CD14-positive monocyte (primary cell): ENCODE measurements around the gene CFHR5. TPM values are rescaled to one million over a fixed set of nuclear protein-coding genes. Genes with fewer than 3 reads are reported as not detected.

Experiments used
- DNase-seq, 3 donors: peaks; one replicate each; pipeline ENCODE4 v3.0.0-alpha.2; 2011 to 2022
- H2AFZ ChIP-seq: 2 replicates; pipeline ENCODE4 v1.6.0; 2012; ENCODE audit warnings: mild to moderate bottlenecking, low read depth, low read length, inconsistent platforms; ENCODE audit not compliant: insufficient read depth, poor library complexity, severe bottlenecking
- H3K27ac ChIP-seq, 2 donors: 1 replicate in 1 of 2; 2 replicates in 1 of 2; pipeline ENCODE4 v1.5.1; 2012 to 2013; ENCODE audit warnings: low read length in 2 of 2, control low read depth in 1 of 2, inconsistent platforms in 1 of 2, low read depth in 1 of 2, mild to moderate bottlenecking in 1 of 2
- H3K27me3 ChIP-seq, 2 donors: one replicate each; pipeline versions ENCODE4 v1.6.0 to v1.6.1; 2011 to 2013; ENCODE audit warnings: low read length in 2 of 2; ENCODE audit not compliant: control insufficient read depth in 2 of 2, insufficient read depth in 2 of 2
- H3K36me3 ChIP-seq, 2 donors: replicated peaks in 1 of 2; 1 replicate in 1 of 2; 2 replicates in 1 of 2; pipeline versions ENCODE4 v1.5.1 to v1.6.1; 2012 to 2013; ENCODE audit warnings: low read length in 2 of 2, control low read depth in 1 of 2, inconsistent platforms in 1 of 2, mild to moderate bottlenecking in 1 of 2; ENCODE audit not compliant: insufficient read depth in 2 of 2, control insufficient read depth in 1 of 2
- H3K4me1 ChIP-seq, 2 donors: 1 replicate in 1 of 2; 2 replicates in 1 of 2; pipeline versions ENCODE4 v1.5.1 to v1.6.1; 2012 to 2013; ENCODE audit warnings: low read length in 2 of 2, control low read depth in 1 of 2, inconsistent platforms in 1 of 2, mild to moderate bottlenecking in 1 of 2, moderate library complexity in 1 of 2; ENCODE audit not compliant: insufficient read depth in 2 of 2, control insufficient read depth in 1 of 2
- H3K4me2 ChIP-seq: replicated peaks from 2 replicates; pipeline ENCODE3; 2012; ENCODE audit warnings: low read length, moderate library complexity, mild to moderate bottlenecking; ENCODE audit not compliant: poor library complexity, severe bottlenecking; ENCODE audit errors: extremely low read depth
- H3K4me3 ChIP-seq, 3 experiments: fragments of 200-600 bp in 1 of 3; sonication (generic) in 1 of 3; replicated peaks in 1 of 3; 1 replicate in 2 of 3; 2 replicates in 1 of 3; pipeline ENCODE4 v1.5.1; 2011 to 2013; ENCODE audit warnings: low read length in 3 of 3, mild to moderate bottlenecking in 3 of 3, control low read depth in 2 of 3, low read depth in 2 of 3, inconsistent platforms in 1 of 3, moderate library complexity in 1 of 3
- H3K79me2 ChIP-seq: 2 replicates; pipeline ENCODE4 v1.6.0; 2012; ENCODE audit warnings: mild to moderate bottlenecking, control low read depth, inconsistent platforms, low read length, moderate library complexity; ENCODE audit not compliant: insufficient read depth
- H3K9ac ChIP-seq: 2 replicates; pipeline ENCODE4 v1.6.0; 2017; ENCODE audit warnings: low read length, mild to moderate bottlenecking; ENCODE audit not compliant: insufficient read depth, poor library complexity, severe bottlenecking
- H3K9me3 ChIP-seq, 2 donors: replicated peaks in 1 of 2; 1 replicate in 1 of 2; 2 replicates in 1 of 2; pipeline versions ENCODE4 v1.5.1 to v1.6.1; 2012 to 2013; ENCODE audit warnings: low read length in 2 of 2, control low read depth in 1 of 2; ENCODE audit not compliant: control insufficient read depth in 1 of 2, insufficient read depth in 1 of 2
- H4K20me1 ChIP-seq: 2 replicates; pipeline ENCODE4 v1.6.0; 2012; ENCODE audit warnings: mild to moderate bottlenecking, low read length, control low read depth, moderate library complexity; ENCODE audit not compliant: insufficient read depth
- H3K27ac Mint-ChIP-seq, 7 donors: one replicate each; pipeline ENCODE4 v1.8.0; 2020; ENCODE audit warnings: mild to moderate bottlenecking in 7 of 7, mixed read lengths in 7 of 7, moderate library complexity in 6 of 7, inconsistent platforms in 2 of 7
- H3K27me3 Mint-ChIP-seq, 3 donors: one replicate each; pipeline ENCODE4 v1.8.0; 2021 to 2022; ENCODE audit warnings: low read depth in 3 of 3, mild to moderate bottlenecking in 3 of 3, mixed read lengths in 3 of 3, moderate library complexity in 3 of 3, inconsistent platforms in 1 of 3
- H3K36me3 Mint-ChIP-seq, 2 donors: one replicate each; pipeline ENCODE4 v1.8.0; 2020; ENCODE audit warnings: mixed read lengths in 2 of 2, inconsistent platforms in 1 of 2, mild to moderate bottlenecking in 1 of 2
- H3K4me1 Mint-ChIP-seq: one replicate; pipeline ENCODE4 v1.8.0; 2020; ENCODE audit warnings: mild to moderate bottlenecking, mixed read lengths
- H3K4me3 Mint-ChIP-seq, 2 donors: one replicate each; pipeline ENCODE4 v1.8.0; 2020; ENCODE audit warnings: mild to moderate bottlenecking in 2 of 2, mixed read lengths in 2 of 2, moderate library complexity in 1 of 2
- H3K9me3 Mint-ChIP-seq, 7 donors: one replicate each; pipeline ENCODE4 v1.8.0; 2020 to 2022; ENCODE audit warnings: mixed read lengths in 7 of 7, mild to moderate bottlenecking in 6 of 7, moderate library complexity in 6 of 7, inconsistent platforms in 2 of 7
- WGBS: methylation state at CpG from one replicate; pipeline ENCODE4 v1.1.5; 2013; ENCODE audit warnings: missing lambda C conversion rate; ENCODE audit not compliant: insufficient coverage; 5-methylcytosine and 5-hydroxymethylcytosine counted together
- intact Hi-C, 2 donors: fragments of 100-400 bp; cut with micrococcal nuclease; formaldehyde crosslinking; loops; one replicate each; pipeline versions ENCODE4 v1.15.0 to v1.15.1; 2023
- polyA plus RNA-seq, 3 donors: library from polyadenylated mRNA; depleted of rRNA in 1 of 3; unstranded in 2 of 3; stranded (reverse) in 1 of 3; fragments of 300-500 nt in 2 of 3; fragments of >200 nt in 1 of 3; fragmentation: Illumina TruSeq in 2 of 3; gene quantifications; 1 replicate in 2 of 3; 2 replicates in 1 of 3; pipeline ENCODE4 v1.2.3, GENCODE V29; 2012 to 2021
- TF ChIP-seq, protein P1 (sequence below): fragments of 200-600 bp; IDR thresholded peaks from one replicate; pipeline ENCODE4 v1.8.0; 2022; ENCODE audit warnings: antibody characterized with exemption, mild to moderate bottlenecking

CFHR5 gene
- polyA plus RNA-seq, 3 donors: not detected

DNA sequence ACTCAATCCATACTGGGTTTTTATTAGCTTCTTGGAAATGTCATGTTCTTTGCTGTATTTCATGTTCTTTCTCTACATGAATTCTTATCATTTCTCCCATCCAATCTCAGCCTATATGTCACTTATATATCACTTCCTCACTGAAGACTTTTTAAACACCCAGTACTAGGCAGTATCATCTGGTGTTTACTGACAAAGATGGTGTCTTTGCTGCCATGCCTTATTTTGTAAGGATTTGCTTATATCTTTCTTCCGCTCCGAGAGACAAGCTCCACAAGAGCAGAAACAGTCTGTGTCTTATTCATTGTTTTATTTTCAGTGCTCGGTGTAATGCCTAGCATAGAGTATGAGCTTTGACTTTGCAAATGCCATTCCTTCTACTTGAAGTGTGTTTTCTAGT is 59.5 kb downstream of the CFHR5 start:
- no peaks in the 10 kb centered on the region for H3K79me2 ChIP-seq
- H3K4me2 ChIP-seq: no peak overlapping the region
- H3K27me3 ChIP-seq: no peaks in the 10 kb centered on the region
- Mint-ChIP-seq H3K9me3 (peaks cover 0 to 3% (median 0%) of the 10 kb centered on the region in 7 donors), H3K27ac (no peak overlapping the region), H3K36me3 (no peaks in the 10 kb centered on the region), H3K4me1 (no peaks in the 10 kb centered on the region), H3K4me3 (no peak overlapping the region), H3K27me3 (peaks cover 0 to 3% (median 2%) of the 10 kb centered on the region in 3 donors)
- intact Hi-C loops: no loop called here
- no peaks in the 10 kb centered on the region for H3K4me1 ChIP-seq
- no peak overlapping the region for H2AFZ ChIP-seq
- H3K9me3 ChIP-seq: no peaks in the 10 kb centered on the region
- H3K4me3 ChIP-seq: no peak overlapping the region
- H3K9ac ChIP-seq: no peak overlapping the region
- H3K27ac ChIP-seq: no peak overlapping the region
- no peak for DNase-seq
- no peaks in the 10 kb centered on the region for H4K20me1 ChIP-seq
- H3K36me3 ChIP-seq: no peaks in the 10 kb centered on the region
- WGBS: 100% methylated on average over 2 of the region's 3 CpGs
- TF ChIP-seq, protein P1, sequence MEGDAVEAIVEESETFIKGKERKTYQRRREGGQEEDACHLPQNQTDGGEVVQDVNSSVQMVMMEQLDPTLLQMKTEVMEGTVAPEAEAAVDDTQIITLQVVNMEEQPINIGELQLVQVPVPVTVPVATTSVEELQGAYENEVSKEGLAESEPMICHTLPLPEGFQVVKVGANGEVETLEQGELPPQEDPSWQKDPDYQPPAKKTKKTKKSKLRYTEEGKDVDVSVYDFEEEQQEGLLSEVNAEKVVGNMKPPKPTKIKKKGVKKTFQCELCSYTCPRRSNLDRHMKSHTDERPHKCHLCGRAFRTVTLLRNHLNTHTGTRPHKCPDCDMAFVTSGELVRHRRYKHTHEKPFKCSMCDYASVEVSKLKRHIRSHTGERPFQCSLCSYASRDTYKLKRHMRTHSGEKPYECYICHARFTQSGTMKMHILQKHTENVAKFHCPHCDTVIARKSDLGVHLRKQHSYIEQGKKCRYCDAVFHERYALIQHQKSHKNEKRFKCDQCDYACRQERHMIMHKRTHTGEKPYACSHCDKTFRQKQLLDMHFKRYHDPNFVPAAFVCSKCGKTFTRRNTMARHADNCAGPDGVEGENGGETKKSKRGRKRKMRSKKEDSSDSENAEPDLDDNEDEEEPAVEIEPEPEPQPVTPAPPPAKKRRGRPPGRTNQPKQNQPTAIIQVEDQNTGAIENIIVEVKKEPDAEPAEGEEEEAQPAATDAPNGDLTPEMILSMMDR: no peak

GRCh38 chr1:197041486-197042353 is 64.4 kb downstream of the CFHR5 start:
- H3K9me3 ChIP-seq: no peaks in the 10 kb centered on the region
- no peak overlapping the region for H3K4me3 Mint-ChIP-seq
- H3K36me3 ChIP-seq: no peaks in the 10 kb centered on the region
- H3K4me2 ChIP-seq: no peak overlapping the region
- intact Hi-C loops: no loop called here
- peaks cover 0 to 2% (median 2%) of the 10 kb centered on the region in 3 donors for H3K27me3 Mint-ChIP-seq
- no peak overlapping the region for H3K27ac ChIP-seq
- no peak overlapping the region for H3K4me3 ChIP-seq
- no peaks in the 10 kb centered on the region for H3K4me1 ChIP-seq
- H4K20me1 ChIP-seq: no peaks in the 10 kb centered on the region
- no peak for DNase-seq
- H3K36me3 Mint-ChIP-seq: no peaks in the 10 kb centered on the region
- H3K4me1 Mint-ChIP-seq: no peaks in the 10 kb centered on the region
- H3K9ac ChIP-seq: no peak overlapping the region
- H3K79me2 ChIP-seq: no peaks in the 10 kb centered on the region
- H3K27ac Mint-ChIP-seq: no peak overlapping the region
- TF ChIP-seq, protein P1: no peak
- peaks cover 0 to 4% (median 2%) of the 10 kb centered on the region in 7 donors for H3K9me3 Mint-ChIP-seq
- no peak overlapping the region for H2AFZ ChIP-seq
- 67% methylated on average over 2 of the region's 7 CpGs for WGBS
- no peaks in the 10 kb centered on the region for H3K27me3 ChIP-seq
